ENCODE measurements around the gene DCUN1D3.
"Not testable (repeated sequence)": the region's sequence is repeated elsewhere in the genome, so short reads cannot be mapped to it uniquely, and the experiment has no call there.

DCUN1D3 gene

DNA sequence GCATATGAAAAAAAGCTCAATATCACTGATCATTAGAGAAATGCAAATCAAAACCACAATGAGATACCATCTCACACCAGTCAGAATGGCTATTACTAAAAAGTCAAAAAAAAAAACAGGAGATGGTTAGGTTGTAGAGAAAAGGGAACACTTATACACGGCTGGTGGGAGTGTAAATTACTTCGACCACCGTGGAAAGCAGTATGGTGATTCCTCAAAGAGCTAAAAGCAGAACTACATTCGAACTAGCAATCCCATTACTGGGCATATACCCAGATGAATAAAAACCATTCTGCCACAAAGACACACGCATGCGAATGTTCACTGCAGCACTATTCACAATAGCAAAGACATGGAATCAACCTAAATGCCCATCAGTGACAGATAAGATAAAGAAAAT is 35.8 kb downstream of the DCUN1D3 start:
- Histone ChIP-seq H3K36me3 (ENCODE audit: insufficient read depth, low read length) (peaks cover 19% of the 10 kb centered on the region), H3K79me2 (ENCODE audit: control insufficient read depth, insufficient read depth, low read length, unreplicated experiment) (peaks cover 80% of the 10 kb centered on the region), H3K27ac (ENCODE audit: low read depth, low read length) (peak overlapping the region; percentile 96; the same call in 1 of the 2 replicates), H3K4me1 (ENCODE audit: control insufficient read depth, insufficient read depth, low read length, unreplicated experiment) (peaks cover 49% of the 10 kb centered on the region)
- H3K27me3 ChIP-seq (ENCODE audit: insufficient read depth, low read length); H3K4me3 ChIP-seq (ENCODE audit: low read depth, low read length); H2AFZ ChIP-seq (ENCODE audit: low read length, unreplicated experiment): not testable (repeated sequence)

DNA sequence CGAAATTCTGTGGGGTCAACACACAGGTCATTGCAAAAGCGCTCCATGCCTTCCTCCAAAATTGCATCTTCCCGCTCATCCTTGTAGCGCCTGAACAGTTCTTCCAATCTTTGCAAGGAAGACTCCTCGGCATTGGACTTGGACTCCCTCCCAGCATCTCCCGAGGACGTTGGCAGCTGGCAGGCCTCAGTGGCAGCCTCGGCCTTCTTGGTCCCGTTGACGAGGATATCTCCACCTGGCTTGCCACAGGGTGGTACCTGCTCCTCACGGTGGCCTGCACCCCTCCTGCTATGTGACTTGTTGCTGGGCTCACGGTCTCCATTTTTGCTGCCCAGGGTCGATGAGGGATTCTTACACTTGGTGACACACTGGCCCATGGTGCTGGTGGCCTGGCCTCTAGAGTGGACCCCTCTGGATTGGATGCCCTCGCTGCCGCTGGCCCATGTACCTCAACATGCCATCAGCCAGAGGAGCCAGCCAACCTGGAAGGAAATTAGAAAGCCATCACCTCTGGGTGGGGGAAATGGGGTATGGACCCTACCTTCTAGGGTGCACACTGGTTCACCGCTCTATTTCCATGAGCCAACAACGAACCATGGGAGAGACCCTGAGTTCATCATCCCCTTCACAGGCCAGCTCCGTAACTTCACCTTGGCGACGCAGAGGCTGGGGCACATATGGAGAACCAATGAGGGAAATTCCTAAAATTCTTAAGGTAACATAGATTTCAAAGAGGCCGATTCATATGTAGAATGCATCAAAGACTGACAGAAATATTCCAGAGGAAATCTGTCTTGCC is 37.8 kb downstream of the DCUN1D3 start:
- H3K27me3 ChIP-seq (ENCODE audit: insufficient read depth, low read length), result no peaks in the 10 kb centered on the region
- H3K4me3 ChIP-seq (ENCODE audit: low read depth, low read length), result no peak overlapping the region
- peaks cover 28% of the 10 kb centered on the region for H3K4me1 ChIP-seq (ENCODE audit: control insufficient read depth, insufficient read depth, low read length, unreplicated experiment)
- peaks cover 60% of the 10 kb centered on the region for H3K79me2 ChIP-seq (ENCODE audit: control insufficient read depth, insufficient read depth, low read length, unreplicated experiment)
- peaks cover 19% of the 10 kb centered on the region for H3K36me3 ChIP-seq (ENCODE audit: insufficient read depth, low read length)
- no peak overlapping the region for H2AFZ ChIP-seq (ENCODE audit: low read length, unreplicated experiment)
- H3K27ac ChIP-seq (ENCODE audit: low read depth, low read length), result no peak overlapping the region

DNA sequence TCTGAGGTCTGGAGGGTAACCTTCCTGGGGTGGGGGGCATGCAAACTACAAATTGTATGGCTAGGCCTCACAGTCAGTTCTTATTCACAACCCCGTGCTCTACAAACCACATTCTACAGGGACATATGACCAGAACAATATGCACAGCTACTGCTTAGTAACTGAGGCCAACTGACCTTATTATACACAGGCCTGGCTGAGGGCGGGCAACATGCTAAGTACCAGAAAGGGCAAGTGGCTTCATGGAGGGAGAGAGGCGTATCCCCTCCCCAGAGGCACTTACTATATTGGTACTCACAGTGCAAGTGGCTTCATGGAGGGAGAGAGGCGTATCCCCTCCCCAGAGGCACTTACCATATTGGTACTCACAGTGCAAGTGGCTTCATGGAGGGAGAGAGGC is 39.2 kb downstream of the DCUN1D3 start:
- H3K4me1 ChIP-seq (ENCODE audit: control insufficient read depth, insufficient read depth, low read length, unreplicated experiment), result peaks cover 15% of the 10 kb centered on the region
- H3K27me3 ChIP-seq (ENCODE audit: insufficient read depth, low read length); H2AFZ ChIP-seq (ENCODE audit: low read length, unreplicated experiment); H3K4me3 ChIP-seq (ENCODE audit: low read depth, low read length); H3K27ac ChIP-seq (ENCODE audit: low read depth, low read length): not testable (repeated sequence)
- peaks cover 48% of the 10 kb centered on the region for H3K79me2 ChIP-seq (ENCODE audit: control insufficient read depth, insufficient read depth, low read length, unreplicated experiment)
- H3K36me3 ChIP-seq (ENCODE audit: insufficient read depth, low read length), result peaks cover 28% of the 10 kb centered on the region

DNA sequence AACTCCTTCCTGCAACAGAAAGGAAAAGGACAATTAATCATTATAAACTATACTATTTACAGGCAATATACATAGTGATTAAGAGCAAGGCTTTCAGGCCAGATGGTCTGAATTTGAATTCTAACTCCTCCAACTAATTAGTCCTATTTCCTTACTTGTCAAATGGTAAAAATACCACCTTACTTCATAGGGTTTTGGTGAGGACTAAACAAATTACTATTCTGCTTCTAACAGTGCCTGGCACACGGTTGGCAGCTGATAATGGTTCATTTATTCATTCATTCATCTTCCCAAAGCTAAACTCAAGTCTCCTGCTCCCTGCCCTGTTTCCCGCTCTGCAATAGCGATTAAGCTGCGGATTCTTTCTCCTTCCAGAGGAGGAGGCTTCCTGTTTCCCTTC is 39.8 kb downstream of the DCUN1D3 start:
- Histone ChIP-seq H3K4me1 (ENCODE audit: control insufficient read depth, insufficient read depth, low read length, unreplicated experiment) (peaks cover 15% of the 10 kb centered on the region), H3K4me3 (ENCODE audit: low read depth, low read length) (no peak overlapping the region), H3K27ac (ENCODE audit: low read depth, low read length) (no peak overlapping the region), H3K79me2 (ENCODE audit: control insufficient read depth, insufficient read depth, low read length, unreplicated experiment) (peaks cover 44% of the 10 kb centered on the region), H2AFZ (ENCODE audit: low read length, unreplicated experiment) (no peak overlapping the region), H3K27me3 (ENCODE audit: insufficient read depth, low read length) (no peaks in the 10 kb centered on the region), H3K36me3 (ENCODE audit: insufficient read depth, low read length) (peaks cover 34% of the 10 kb centered on the region)

DNA sequence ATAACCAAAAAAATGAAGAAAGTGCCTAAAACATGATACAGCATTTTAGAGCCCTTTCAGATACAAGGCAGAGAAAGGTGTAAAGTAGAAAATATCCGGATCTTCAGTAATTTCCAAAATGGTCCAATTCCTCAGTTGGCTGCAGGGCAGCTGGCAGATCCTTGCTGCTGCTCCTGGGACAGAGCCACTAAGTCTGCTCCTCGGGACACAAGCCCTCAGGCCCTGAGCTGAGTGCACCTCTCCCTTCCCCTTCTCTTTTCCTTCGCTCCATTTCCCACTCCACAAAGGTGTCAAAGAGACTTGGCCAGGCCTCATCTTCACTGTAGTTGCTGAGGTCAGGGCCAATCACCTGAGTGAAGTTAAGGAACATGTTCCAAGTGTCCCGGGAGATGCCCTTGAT is 40.5 kb downstream of the DCUN1D3 start:
- H3K36me3 ChIP-seq (ENCODE audit: insufficient read depth, low read length), result peaks cover 40% of the 10 kb centered on the region
- H3K4me3 ChIP-seq (ENCODE audit: low read depth, low read length), result no peak overlapping the region
- no peak overlapping the region for H3K27ac ChIP-seq (ENCODE audit: low read depth, low read length)
- peaks cover 38% of the 10 kb centered on the region for H3K79me2 ChIP-seq (ENCODE audit: control insufficient read depth, insufficient read depth, low read length, unreplicated experiment)
- no peaks in the 10 kb centered on the region for H3K27me3 ChIP-seq (ENCODE audit: insufficient read depth, low read length)
- peaks cover 15% of the 10 kb centered on the region for H3K4me1 ChIP-seq (ENCODE audit: control insufficient read depth, insufficient read depth, low read length, unreplicated experiment)
- no peak overlapping the region for H2AFZ ChIP-seq (ENCODE audit: low read length, unreplicated experiment)

DNA sequence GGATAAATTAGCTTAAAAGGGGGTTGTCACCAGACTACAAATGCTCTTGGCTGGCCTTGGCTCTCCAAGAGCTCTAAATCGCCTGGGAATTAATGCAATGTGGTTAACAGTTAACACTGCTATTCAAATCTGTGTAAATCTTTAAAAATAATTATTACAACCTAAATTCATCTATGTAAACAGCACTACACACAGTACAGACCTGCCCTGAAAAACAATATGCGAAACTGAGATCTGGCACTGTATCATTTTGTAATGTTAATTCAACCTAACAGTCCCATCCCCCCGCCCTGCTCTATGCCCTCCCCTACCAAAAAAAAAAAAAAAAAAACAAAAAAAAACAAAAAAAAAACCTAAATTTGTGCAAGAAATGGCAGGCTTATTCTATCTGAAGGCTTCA is 40.9 kb downstream of the DCUN1D3 start:
- Histone ChIP-seq H3K36me3 (ENCODE audit: insufficient read depth, low read length) (peaks cover 45% of the 10 kb centered on the region), H2AFZ (ENCODE audit: low read length, unreplicated experiment) (no peak overlapping the region), H3K27ac (ENCODE audit: low read depth, low read length) (no peak overlapping the region), H3K4me3 (ENCODE audit: low read depth, low read length) (no peak overlapping the region), H3K27me3 (ENCODE audit: insufficient read depth, low read length) (no peaks in the 10 kb centered on the region), H3K4me1 (ENCODE audit: control insufficient read depth, insufficient read depth, low read length, unreplicated experiment) (peaks cover 18% of the 10 kb centered on the region), H3K79me2 (ENCODE audit: control insufficient read depth, insufficient read depth, low read length, unreplicated experiment) (peaks cover 33% of the 10 kb centered on the region)

DNA sequence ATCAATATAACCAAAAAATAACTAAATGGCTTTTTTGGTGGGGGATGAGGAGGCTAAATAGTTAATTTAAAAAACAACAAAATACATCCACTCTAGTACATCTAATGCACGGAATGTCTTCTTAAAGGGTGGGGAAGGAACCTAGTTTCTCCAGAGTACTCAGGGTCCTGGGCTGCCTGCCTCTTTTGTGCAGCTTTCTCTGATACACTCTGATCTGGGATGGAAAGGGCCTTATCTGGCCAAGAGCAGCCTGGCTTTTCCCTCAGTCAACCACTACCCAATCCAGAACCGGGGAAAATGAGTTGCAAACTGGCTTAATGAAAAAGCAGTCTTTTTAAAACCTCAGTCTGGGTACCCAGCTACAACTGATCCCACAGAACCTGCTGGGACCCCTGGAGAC is 42.9 kb downstream of the DCUN1D3 start:
- no peaks in the 10 kb centered on the region for H3K27me3 ChIP-seq (ENCODE audit: insufficient read depth, low read length)
- H3K4me1 ChIP-seq (ENCODE audit: control insufficient read depth, insufficient read depth, low read length, unreplicated experiment), result peaks cover 37% of the 10 kb centered on the region
- H3K27ac ChIP-seq (ENCODE audit: low read depth, low read length), result no peak overlapping the region
- no peak overlapping the region for H2AFZ ChIP-seq (ENCODE audit: low read length, unreplicated experiment)
- peaks cover 14% of the 10 kb centered on the region for H3K79me2 ChIP-seq (ENCODE audit: control insufficient read depth, insufficient read depth, low read length, unreplicated experiment)
- no peak overlapping the region for H3K4me3 ChIP-seq (ENCODE audit: low read depth, low read length)
- H3K36me3 ChIP-seq (ENCODE audit: insufficient read depth, low read length), result peaks cover 49% of the 10 kb centered on the region

DNA sequence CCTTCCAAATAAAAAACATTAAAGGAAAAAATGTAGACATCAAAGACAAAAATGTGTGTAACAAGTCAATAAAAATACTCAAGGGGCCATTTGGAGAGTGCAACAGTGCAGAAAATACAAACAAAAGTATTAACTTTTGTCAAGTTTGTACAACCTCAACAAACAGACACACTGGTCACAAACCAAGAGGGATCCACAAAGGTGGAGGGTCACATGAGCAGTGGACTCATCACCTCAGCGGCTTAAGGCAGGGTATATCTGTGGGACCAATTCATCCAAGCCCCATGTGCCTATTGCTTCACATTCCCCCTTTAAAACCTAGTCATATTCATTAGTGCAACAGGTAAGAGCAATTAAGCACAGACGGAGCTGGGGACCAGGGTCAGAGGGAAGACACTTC is 45.2 kb downstream of the DCUN1D3 start:
- Histone ChIP-seq H3K36me3 (ENCODE audit: insufficient read depth, low read length) (peaks cover 36% of the 10 kb centered on the region), H3K27me3 (ENCODE audit: insufficient read depth, low read length) (no peaks in the 10 kb centered on the region), H3K27ac (ENCODE audit: low read depth, low read length) (no peak overlapping the region)

DNA sequence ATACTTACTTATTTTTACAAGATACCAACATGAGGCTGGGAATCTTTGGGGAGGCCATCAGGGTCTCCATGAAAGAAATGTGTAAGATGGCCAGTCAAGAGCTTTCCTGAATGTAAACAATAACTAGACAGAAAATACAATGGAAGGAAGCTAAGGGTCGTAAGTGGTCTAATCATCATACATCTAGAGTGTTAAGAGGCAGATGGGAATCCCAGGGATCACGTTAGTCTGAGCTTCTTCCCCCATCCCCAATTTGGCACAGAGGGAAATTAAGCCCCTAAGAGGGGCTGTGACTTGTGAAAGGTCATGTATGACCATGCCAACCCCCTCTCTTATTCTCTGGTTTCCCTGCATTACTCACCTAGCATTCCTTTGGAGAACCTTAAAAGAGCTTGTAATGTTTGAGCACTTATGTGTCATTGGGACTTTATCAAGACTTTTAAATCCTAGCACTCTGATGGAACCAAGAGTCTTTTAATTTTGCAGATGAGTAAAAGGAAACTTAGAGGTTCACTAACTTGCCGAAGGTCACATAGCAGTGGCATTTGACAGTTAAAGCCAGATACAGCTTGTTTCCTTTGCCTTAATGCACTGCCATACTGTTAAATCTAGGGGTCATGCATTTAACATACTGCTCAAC is 46.1 kb downstream of the DCUN1D3 start:
- H3K4me1 ChIP-seq (ENCODE audit: control insufficient read depth, insufficient read depth, low read length, unreplicated experiment), result peaks cover 68% of the 10 kb centered on the region
- peaks cover 31% of the 10 kb centered on the region for H3K36me3 ChIP-seq (ENCODE audit: insufficient read depth, low read length)
- H2AFZ ChIP-seq (ENCODE audit: low read length, unreplicated experiment), result no peak overlapping the region
- no peaks in the 10 kb centered on the region for H3K79me2 ChIP-seq (ENCODE audit: control insufficient read depth, insufficient read depth, low read length, unreplicated experiment)
- no peaks in the 10 kb centered on the region for H3K27me3 ChIP-seq (ENCODE audit: insufficient read depth, low read length)
- H3K27ac ChIP-seq (ENCODE audit: low read depth, low read length), result peak overlapping the region; percentile 89
- H3K4me3 ChIP-seq (ENCODE audit: low read depth, low read length), result no peak overlapping the region

More for the DNA sequence above, 45.2 kb downstream of the DCUN1D3 start:
- no peak overlapping the region for H2AFZ ChIP-seq (ENCODE audit: low read length, unreplicated experiment)
- H3K4me1 ChIP-seq (ENCODE audit: control insufficient read depth, insufficient read depth, low read length, unreplicated experiment), result peaks cover 60% of the 10 kb centered on the region
- H3K4me3 ChIP-seq (ENCODE audit: low read depth, low read length), result no peak overlapping the region
- no peaks in the 10 kb centered on the region for H3K79me2 ChIP-seq (ENCODE audit: control insufficient read depth, insufficient read depth, low read length, unreplicated experiment)

DNA sequence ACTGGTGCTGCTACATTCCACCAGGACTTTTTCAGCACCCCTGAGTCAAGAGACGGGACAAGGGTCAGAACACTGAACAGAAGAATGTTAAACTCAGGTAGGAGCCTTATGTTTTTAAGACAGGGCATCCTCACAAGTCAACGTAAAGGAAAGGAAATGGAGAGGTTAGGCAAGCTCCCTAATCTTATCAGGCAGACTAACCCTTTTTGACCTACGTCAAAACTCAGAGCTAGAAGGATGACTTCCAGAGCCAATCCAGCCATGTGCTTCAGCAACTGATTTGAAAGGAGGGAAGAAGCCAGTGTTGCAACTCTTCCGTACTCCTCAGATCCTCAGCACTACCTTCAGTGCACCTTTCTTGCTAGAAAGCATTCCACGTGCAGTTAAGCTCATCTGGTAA is 47.0 kb downstream of the DCUN1D3 start:
- H3K36me3 ChIP-seq (ENCODE audit: insufficient read depth, low read length), result peaks cover 31% of the 10 kb centered on the region
- no peaks in the 10 kb centered on the region for H3K79me2 ChIP-seq (ENCODE audit: control insufficient read depth, insufficient read depth, low read length, unreplicated experiment)
- H3K4me3 ChIP-seq (ENCODE audit: low read depth, low read length), result no peak overlapping the region
- no peaks in the 10 kb centered on the region for H3K27me3 ChIP-seq (ENCODE audit: insufficient read depth, low read length)
- peak overlapping the region; percentile 89 for H3K27ac ChIP-seq (ENCODE audit: low read depth, low read length)
- H3K4me1 ChIP-seq (ENCODE audit: control insufficient read depth, insufficient read depth, low read length, unreplicated experiment), result peaks cover 68% of the 10 kb centered on the region
- no peak overlapping the region for H2AFZ ChIP-seq (ENCODE audit: low read length, unreplicated experiment)

DNA sequence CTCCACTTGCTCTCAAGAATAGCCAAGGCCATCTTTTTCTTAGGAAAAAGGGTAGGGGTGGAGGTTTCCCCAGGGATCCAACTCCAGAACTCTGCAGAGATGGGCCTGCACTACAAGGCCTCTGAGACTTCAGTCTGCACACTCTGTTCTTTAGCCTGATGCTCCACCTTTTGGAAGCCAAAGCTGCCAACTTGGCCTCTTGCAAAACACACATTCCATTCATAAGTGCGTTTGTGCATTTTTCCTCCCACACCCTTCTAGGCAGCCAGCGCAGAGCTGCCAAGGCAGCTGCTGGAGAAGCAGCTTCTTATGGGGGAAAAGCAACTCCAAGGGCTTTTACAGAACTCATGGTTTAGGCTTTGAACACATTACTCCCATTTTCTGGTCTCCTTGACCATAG is 48.6 kb downstream of the DCUN1D3 start:
- Histone ChIP-seq H3K4me3 (ENCODE audit: low read depth, low read length) (peak overlapping the region; percentile 7; the same call in 1 of the 2 replicates), H3K79me2 (ENCODE audit: control insufficient read depth, insufficient read depth, low read length, unreplicated experiment) (no peaks in the 10 kb centered on the region), H3K4me1 (ENCODE audit: control insufficient read depth, insufficient read depth, low read length, unreplicated experiment) (peaks cover 68% of the 10 kb centered on the region), H3K27me3 (ENCODE audit: insufficient read depth, low read length) (no peaks in the 10 kb centered on the region), H2AFZ (ENCODE audit: low read length, unreplicated experiment) (no peak overlapping the region), H3K36me3 (ENCODE audit: insufficient read depth, low read length) (peaks cover 25% of the 10 kb centered on the region), H3K27ac (ENCODE audit: low read depth, low read length) (peak overlapping the region; percentile 89)

Data from ACC112 (cell line).